Measurements from ENCODE around the gene MYO9B.

The MYO9B gene

GRCh38 chr19:17075035-17075863 is at the start of gene MYO9B, which contains the start of gene HAUS8:
MYO9B (plus strand) TSS chr19:17075777; CDS start chr19:17101718, 25,941 bp downstream.
HAUS8 (minus strand) TSS chr19:17075452; CDS start chr19:17075422, 30 bp downstream.
- DNase-seq = peak; percentile 99

GRCh38 chr19:17025991-17026658 is 49.5 kb upstream of the MYO9B start:
- DNase-seq = peak; percentile 36

GRCh38 chr19:17026706-17027534 is 48.7 kb upstream of the MYO9B start, which contains the start of gene CPAMD8:
CPAMD8 (minus strand) TSS chr19:17026810; CDS start chr19:17026642, 168 bp downstream.
- no peak for DNase-seq

- DNase-seq = no peak
These were observed 48.0 kb upstream of the MYO9B start for GRCh38 chr19:17027535-17027975.

- no peak for DNase-seq
These were observed 43.8 kb upstream of the MYO9B start for GRCh38 chr19:17031741-17032140.

- no peak for DNase-seq
These were observed 39.6 kb upstream of the MYO9B start for GRCh38 chr19:17035842-17036424.

- DNase-seq = no peak
These were observed 38.9 kb upstream of the MYO9B start for GRCh38 chr19:17036640-17037039.

GRCh38 chr19:17037184-17037583 is 38.4 kb upstream of the MYO9B start:
- DNase-seq = no peak

- no peak for DNase-seq
These were observed 37.5 kb upstream of the MYO9B start for GRCh38 chr19:17037966-17038500.

GRCh38 chr19:17041976-17042375 is 33.6 kb upstream of the MYO9B start:
- DNase-seq = no peak

- DNase-seq = no peak
These were observed 31.8 kb upstream of the MYO9B start for GRCh38 chr19:17043744-17044143.

GRCh38 chr19:17045907-17046502 is 29.6 kb upstream of the MYO9B start:
- no peak for DNase-seq

- no peak for DNase-seq
These were observed 26.6 kb upstream of the MYO9B start for GRCh38 chr19:17048885-17049453.

GRCh38 chr19:17049711-17050280 is 25.8 kb upstream of the MYO9B start:
- no peak for DNase-seq

- peak; percentile 34 for DNase-seq
These were observed 23.1 kb upstream of the MYO9B start for GRCh38 chr19:17052439-17052838.

GRCh38 chr19:17054746-17055145 is 20.8 kb upstream of the MYO9B start:
- DNase-seq = no peak

- DNase-seq = no peak
These were observed 19.9 kb upstream of the MYO9B start for GRCh38 chr19:17055636-17056035.

GRCh38 chr19:17058236-17058635 is 17.3 kb upstream of the MYO9B start:
- DNase-seq = no peak

- DNase-seq = no peak
These were observed 14.8 kb upstream of the MYO9B start for GRCh38 chr19:17060802-17061201.

GRCh38 chr19:17061205-17061604 is 14.4 kb upstream of the MYO9B start:
- DNase-seq = no peak

GRCh38 chr19:17061691-17062090 is 13.9 kb upstream of the MYO9B start:
- DNase-seq = no peak

Measured in stimulated activated CD8-positive, alpha-beta memory T cell treated with anti-CD3 and anti-CD28 coated beads, Interleukin-4, amount 100 ng/mL, for 48 hours (primary cell).